Fibroblast of skin of right biceps (primary cell): ENCODE results near the gene SETD5.
"Not testable (repeated sequence)": the region's sequence is repeated elsewhere in the genome, so short reads cannot be mapped to it uniquely, and the experiment has no call there.

ENCODE experiments used
- DNase-seq: peaks from one replicate; pipeline ENCODE4 v3.0.0-alpha.2; 2013

The SETD5 gene

DNA sequence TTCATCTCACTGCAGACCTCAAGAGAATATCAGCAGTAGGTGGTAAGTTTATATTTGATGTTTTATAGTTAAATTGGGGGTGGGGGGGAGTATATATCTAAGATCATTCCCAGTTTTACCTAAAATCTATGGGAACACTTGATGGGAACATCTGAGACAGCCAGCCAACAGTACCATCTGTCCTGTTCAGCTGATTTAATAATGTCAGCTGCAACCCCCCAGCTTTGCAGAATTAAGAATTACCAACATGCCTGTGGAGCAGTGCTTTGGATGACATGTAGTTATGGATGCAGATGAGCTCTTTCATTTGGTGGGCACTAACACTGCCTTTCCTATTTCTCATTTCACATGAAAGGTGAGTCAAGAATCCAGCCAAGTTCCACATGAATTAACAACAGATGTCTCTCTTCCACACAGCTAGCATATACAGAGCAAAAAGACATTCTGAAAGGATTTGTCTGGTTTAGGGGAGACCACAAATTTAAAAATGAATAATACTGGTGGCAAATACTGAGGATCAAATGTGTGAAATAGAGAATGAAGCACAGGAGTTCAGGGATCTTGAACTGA, 76.2 kb downstream of the SETD5 start:
- DNase-seq = peak; percentile 19

DNA sequence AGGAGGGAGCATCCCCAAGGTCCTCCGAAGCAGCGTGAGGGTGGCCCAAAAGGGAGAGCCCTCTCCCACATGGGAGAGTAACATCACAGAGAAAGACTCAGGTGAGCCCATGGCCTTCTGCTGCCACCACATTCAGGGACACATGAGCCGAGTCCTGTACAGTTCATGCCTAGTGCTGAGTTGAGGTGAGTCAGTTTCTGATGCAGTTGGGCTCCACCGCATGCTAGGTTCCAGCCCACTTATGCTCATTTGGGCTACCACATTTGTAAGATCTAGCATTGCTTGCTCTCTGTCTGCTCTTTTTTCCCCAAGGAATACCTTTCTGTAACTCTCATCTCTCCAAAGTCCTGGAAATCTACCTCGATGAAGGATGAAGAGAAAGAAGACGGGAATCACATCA, 77.1 kb downstream of the SETD5 start:
- DNase-seq = no peak

DNA sequence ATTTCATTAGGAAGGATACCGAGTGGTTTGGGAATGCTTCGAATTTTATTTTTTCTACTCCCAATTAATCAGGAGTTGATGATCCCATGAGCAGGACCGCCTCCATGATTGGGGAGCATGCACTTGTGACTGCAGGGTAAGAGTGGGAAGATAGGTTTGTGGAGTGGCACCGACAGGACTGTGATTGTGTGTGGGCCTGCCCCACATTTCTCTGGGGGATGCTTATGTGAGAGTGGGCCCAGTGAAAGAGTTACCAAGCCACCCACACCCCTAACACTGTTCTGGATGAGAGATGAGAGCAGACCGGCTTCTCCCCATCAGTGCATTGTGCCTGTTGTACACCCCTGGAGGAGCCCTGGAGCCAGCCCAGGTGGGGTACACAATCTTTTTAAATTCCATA, 79.5 kb downstream of the SETD5 start:
- no peak for DNase-seq

DNA sequence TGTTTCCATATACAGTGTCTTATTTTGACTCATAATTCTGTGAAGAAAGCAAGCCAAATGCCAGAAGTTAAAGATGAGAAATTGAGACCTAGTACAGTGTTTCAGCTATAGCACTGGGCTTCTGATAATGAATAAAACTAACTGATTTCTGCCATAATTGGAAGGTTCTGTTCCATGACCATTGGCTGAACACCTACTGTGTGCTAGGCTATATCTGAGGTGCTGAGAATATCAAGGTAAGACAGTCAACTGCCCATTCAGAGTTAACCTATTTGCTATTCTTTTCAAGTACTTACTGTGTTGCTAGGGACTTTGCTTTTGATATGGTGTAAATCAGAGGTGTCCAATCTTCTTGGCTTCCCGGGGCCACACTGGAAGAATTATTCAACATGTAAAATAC, 82.8 kb downstream of the SETD5 start:
- DNase-seq = no peak

DNA sequence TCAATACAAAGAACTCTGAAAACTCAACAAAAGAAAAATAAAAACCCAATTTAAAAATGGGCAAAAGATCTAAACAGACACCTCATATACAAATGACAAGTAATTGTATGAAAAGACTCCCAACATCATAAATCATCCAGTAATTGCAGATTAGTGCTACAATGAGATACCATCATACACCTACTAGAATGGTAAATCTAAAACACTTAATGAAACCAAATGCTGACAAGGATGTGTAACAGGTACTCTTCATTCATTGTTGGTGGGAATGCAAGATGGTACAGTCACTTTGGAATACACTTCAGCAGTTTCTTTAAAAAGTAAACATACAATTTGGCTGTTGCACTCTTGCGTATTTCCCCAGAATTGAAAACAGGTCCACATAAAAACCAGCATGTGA, 87.8 kb downstream of the SETD5 start:
- no peak for DNase-seq

DNA sequence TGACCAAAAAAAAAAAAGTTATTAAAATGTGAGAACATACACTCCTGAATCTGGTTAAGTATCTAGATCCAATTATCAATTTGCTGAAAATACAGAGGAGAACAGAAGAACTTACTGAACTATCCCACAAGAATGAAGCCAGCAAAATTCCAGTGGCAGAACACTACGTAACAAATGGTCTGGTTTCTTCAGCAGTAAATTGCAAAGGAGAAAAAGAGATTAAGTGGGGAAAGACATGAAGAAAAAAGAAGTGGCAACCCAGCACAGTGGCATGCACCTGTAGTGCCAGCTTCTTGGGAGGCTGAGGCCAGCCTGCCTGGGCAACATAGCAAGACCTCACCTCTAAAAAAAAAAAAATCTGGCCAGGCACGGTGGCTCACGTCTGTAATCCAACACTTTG, 94.1 kb downstream of the SETD5 start:
- no peak for DNase-seq

DNA sequence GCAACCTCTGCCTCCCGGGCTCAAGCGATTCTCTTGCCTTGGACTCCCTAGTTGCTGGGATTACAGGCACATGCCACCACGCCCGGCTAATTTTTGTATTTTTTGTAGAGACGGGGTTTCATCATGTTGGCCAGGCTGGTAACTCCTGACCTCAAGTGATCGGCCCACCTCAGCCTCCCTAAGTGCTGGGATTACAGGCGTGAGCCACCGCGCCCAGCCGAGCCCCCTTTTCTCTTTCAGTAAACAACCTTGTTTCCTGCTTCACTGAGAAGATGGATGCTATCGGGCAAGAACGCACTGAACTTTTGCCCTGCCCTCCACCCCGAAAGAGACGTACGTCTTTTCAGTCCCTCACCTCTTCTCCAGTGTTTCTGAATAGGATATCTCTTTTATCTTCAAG, 96.6 kb downstream of the SETD5 start:
- not testable (repeated sequence) for DNase-seq

DNA sequence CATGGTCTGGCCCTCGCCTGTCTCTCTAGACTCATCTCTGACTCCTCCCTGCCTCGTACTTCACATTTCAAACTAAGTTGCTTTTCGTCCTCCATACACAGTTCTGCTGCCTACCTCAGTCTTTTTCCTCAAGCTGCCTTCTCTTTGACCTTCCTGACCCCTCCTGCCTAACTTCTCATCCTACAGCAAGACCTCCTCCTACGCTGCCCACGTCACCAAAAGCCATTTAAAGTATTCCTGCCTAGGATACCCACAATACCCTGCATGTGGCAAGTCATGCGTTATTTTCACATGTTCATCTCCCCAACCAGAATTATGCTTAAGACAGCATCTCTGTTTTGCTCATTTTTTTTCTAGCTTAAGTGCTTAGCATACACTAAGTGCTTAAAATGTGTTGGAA, 99.5 kb downstream of the SETD5 start:
- DNase-seq = no peak

DNA sequence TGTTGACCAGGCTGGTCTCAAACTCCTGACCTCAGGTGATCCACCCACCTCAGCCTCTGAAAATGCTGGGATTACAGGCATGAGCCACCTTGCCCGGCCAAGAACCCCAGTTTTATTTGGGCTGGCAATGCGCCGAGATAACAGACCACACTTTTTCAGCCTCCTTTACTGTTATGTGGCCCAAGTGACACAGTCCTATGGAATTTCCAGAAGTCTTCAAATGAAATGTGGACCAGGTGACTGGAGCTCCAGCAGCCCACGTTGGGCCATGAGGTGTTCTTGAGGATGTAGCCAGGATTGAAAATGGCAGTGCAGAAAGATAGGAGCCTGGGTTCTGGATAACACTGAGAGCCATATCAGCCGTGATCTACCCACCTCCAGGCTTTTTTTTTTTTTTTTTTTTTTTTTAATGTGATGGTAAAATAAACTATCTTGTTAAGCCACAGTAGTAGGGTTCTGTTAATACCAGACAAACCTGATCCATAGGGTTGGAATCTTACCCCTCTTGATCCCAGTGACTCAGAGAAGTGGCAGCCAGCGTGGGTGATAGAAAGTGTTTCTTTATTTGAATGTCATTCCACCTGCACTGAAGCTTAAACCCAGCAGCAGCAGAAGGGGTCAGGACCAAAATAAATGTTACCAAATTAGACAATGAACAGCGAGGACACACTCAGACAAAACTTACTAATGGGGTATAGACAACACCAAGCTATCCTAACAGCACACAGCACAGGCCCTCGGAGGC, 100.6 kb downstream of the SETD5 start:
- DNase-seq = peak; percentile 39

DNA sequence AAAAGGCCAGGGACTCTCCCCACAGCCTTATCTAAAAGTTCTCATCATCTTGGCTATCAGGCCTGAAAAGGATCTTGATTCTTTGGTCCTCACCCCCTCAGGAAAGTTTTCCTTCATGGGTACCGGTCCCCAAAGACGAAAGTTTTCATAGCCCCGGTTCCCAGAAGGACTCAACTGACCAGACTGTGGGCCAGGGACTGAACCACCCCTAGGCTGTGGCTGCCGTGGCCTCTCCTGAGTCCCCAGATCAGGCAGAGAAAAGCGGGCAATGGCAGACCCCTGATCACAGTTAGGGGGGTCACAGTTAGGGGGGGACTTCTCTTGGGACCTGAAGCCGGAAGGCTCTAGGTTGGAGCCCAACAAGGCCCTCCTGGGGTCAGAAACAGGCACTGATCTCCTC, 101.4 kb downstream of the SETD5 start:
- no peak for DNase-seq

DNA sequence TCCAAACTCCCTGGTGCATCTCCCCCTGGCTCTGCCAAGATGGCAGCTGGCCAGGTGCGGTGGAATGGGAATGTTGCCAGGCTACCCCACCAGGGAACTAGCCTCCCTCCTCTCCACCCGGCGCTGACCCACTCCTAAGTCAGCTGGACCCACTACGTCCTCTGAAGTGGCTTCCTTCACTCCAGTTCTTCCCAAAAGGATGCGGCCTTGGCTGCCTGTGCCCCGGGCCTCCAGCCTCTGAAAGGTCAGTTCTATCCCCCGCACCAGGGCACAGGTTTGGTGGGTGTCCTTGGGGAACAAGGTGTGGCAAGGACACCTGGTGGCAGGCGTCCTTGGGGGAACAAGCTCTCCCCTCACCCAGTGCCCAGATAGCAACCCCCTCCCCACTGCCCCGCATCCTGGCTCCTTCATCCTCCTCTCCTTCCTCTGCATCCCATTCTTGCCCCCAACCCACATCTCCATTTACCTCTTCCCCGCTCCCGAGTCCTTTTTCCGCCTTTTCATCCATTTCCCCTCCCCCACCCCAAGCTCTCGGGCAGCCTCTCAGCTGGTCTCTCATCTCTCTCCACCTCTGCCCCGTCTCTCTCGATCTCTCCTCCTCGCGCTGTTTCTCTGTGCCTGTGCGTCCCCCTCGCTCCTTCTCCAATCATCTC, 102.2 kb downstream of the SETD5 start:
- no peak for DNase-seq

DNA sequence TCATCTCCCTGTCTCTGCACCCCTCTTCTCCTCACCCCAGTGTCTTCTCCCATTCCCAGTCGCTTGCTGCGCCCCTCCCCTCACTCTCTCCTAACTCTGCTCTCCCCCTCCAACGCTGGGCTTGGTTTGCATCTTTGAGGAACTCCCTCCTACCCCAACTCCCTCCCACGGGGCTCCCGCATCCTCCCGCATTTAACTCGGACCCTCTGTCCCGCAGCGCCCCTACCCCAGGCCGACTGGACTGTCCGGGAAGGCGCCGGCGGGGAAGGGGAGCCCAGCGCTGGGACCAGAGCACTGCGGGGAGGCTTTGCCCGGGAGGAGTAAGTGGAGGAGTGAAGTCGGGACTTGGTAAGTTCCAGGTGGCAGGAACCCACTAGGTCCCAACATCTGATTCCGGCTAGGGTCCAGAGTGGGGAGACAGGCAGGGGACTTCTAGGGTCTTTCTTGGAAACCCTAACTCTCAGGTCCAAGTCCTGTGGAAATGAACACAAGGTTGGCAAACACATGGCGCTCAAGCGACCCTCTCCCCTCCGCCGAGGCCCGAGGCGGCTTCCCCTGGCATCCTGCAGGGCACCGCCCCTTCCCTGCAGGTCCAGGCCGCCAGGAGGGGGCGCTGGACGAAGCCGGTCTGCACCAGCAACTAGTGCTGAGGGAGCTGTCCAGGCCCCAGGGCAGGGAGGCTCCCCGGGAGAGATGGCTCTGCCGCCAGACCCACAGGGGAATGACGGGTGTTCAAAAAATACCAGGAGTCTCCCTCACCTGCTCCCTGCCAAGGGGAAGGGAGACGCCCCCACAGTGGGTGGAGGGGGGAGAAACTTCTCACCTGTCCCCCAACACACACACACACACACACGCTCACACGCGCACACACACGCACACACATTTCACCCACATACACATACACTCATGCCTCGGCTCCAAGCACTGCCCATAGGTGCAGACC, 103.0 kb downstream of the SETD5 start:
- DNase-seq = peak; percentile 57

DNA sequence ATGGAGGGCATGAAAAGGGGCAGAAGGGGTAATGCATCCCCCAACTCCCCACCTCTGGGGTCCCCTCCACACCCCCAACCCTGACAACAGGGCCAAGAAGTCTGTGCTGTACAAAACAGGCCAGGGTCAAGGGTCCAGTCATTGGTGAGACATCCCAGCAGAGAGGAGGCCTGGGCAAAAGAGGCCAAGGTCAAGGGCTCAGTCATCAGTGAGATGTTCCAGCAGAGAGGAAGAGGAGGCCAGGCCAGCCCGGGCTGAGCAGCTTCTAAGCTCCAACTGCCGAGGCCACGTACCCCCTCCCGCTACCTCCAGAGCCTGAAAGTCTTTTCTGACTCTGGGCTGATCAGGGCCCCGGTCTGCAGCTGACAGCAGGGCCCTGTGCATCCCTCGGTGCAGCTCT, 103.8 kb downstream of the SETD5 start:
- no peak for DNase-seq

DNA sequence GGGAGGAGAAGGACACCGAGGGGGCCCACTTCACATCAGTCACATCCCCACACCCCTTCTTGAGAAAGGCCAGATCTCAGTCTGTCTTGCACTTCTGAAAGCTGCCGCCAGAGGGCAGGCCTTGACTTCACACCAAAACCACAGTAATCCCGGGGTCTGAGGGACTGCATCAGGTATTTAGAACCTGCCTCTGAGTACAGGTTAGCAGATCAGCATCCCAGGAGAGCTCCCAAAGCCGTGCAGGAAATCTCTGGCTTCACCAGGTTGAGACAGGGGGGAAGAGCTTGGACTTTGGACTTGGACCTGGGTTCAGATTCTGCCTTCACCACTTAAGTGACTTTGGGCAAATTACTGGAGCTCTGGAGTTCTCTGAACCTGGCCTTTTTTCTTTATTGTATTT, 105.9 kb downstream of the SETD5 start:
- DNase-seq = peak; percentile 60

DNA sequence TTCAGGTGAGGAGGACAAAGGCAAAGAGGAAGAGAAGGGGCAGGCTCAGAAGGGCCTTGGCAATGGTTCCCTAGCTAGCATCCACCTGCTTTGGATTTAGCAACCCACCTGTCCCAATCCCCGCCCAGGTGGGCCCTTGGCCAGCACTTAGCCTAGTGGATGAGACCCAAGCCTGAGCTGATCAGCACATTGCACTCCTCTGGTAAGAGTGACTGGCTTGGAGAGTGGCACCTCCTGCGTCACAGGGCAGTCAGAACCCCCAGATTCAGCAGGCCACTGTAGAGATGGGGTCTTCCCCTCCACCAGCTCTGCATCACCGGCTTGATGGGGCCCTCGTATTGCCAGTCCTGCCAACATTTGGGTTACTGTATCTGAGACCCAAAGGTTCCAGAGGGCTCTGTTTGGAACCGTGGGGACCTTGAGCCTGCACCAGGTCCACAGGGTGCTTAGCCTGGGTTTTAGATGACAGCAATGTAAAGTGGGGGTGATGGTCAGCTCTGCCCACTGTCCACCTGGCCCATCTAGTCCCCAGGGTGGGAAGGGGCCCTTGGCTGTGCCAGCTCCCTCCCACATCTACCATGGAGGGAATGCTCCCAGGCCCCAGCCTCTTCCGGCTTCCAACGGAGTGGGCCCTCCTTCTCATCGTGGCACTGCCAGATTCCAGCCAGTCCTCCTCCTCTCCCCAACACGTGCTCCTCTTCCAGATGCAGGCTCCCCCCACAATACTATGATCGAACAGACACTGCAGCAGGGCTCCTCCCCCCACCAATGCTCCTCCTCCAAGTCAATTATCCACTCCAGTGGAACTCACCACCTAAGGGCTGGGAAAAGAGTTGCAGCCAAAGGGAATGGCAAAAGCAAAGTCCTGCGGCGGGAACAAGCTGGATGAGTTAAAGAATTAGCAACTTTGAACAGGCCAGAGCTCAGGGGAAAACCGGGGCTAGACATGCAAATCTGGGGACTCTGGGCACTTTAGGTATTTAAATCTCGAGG, 110.5 kb downstream of the SETD5 start:
- DNase-seq = no peak

DNA sequence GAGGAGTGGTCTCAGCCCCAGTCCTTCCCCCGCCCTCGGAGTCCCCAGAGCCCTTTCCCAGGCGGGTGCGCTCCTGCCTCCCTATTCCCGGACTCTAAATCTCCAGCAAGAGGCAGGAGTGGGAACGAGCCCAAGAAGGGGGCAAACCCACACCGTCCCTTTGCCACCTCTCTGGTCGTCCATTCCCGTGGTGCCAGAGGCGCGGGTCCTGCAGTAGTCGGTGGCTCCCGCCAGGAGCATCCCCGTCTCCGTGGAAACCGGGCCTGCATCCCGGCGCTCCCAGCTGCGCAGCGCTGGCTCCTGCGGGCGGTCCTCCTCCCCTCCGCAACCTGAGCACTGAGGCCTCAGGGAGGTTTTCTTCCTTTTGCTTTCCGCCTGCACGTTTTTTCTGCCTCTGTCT, 111.4 kb downstream of the SETD5 start:
- DNase-seq = no peak

DNA sequence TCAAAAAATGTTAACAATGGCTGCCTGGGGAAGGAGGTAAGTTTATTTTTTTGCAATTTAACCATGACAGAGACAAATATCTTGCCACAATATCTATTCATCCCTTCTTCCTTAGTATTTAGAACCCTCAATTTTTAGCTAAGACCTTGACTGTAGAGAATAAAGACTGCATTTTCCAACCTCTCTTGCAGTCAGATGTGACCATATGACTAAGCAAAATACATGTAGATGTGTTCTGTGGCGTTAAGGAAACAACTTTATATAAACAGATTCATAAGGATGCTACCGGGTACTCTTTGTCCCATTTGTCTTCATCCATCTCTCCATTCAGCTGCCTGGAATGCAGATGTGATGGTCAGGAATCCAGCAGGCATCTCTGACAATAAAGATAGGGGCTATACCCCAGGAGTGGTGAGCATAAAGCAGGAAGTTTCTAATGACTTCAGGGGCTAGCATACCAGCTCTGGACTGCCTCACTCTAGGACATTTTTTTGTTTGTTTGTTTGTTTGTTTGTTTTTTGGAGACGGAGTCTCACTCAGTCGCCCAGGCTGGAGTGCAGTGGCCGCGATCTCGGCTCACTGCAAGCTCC, 115.1 kb downstream of the SETD5 start:
- DNase-seq = no peak

DNA sequence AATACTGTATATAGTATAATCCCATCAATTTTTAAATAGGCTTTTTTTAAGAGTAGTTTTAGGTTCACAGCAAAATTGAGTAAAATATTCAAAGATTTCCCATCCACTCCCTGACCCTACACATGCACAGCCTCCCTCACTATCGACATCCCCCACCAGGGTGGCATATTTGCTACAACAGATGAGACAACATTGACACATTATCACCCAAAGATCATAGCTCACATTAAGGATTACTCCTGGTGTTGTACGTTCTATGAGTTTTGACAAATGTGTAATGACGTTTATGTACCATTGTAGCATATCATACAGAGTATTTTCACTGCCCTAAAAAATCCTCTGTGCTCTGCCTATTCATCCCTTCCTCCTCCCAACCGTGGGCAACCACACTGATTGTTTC, 116.9 kb downstream of the SETD5 start:
- DNase-seq = no peak

DNA sequence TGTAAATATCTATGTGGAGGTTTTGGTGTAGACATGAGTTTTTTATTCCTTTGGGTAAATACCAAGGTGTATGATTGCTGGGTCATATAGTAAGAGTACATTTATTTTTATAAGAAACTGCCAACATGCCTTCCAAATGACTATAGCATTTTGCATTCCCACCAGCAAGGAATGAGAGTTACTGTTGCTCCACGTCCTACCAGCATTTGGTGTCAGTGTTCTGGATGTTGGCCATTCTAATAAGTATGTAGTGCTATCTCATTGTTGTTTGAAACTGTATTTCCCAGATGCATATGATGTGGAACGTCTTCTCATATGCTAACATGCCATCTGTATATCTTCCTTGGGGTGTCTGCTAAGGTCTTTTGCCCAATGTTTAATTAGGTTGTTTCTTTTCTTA, 117.5 kb downstream of the SETD5 start:
- no peak for DNase-seq

DNA sequence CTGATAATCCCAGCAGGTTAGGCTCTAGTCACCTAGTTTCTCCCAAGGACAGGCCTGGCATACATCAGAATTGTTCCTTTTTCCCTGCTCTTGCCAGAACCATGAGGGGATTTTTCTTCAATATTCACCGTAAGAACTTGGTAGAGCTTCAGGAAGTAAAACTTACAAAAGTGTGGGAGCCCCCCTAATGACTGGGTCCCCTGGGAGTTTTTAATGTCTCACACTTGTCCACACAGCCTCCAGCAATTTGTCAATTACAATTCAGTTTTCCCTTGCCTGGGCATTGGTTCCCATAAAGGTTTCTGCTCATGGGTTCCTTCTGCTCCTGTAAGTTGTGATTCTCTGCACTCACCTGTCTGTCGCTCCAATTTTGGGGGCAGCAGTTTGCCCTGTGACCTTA, 127.7 kb downstream of the SETD5 start:
- no peak for DNase-seq
